CD4-positive, alpha-beta T cell treated with Interleukin-15 for 1 hour (primary cell): Measurements from ENCODE around the gene TRIM22.

Experiments
- DNase-seq: peaks from one replicate; pipeline ENCODE4 v3.0.0-alpha.2; 2020

The TRIM22 gene

DNA sequence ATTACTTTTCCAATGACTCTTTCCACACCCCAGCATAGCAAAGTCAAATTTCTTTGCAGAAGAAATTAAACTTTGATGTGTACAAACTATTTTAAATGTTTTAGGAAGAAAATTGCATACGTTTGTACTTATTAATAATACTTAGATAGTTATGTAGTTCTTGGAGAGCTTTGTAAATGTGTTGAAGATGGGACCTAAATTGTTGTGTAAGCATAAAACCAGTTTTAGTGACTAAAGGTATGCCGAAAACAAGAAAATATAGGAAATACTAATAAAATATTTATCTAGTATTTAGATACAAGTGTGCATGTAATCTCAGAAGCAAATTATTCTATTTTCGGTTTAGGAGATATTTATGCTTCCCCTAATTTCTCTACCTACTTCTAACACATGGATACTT, 60.2 kb downstream of the TRIM22 start:
- no peak for DNase-seq

DNA sequence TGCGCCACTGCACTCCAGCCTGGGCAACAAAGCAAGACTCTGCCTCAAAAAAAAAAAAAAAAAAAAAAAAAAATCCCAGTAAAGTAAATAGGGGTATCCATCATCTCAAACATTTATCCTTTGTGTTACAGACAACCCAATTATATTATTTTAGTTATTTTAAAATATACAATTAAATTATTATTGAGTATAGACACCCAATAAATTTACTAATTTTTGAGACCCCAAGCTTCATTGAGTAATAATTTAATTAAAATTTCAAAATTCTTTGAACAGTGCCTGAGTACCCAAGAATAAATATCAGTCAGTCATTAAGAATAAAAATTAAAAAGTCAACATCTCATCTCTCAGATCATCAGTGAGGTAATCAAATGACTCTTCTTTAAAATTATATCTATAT, 64.4 kb downstream of the TRIM22 start, which contains the start of gene OR52N4:
TSS of gene OR52N4 (plus strand) at position 301 of the 400 bp plus-strand sequence. CDS start 498 bp downstream, outside the sequence.
- DNase-seq, result no peak
